ENCODE results near the gene LIN9. TPM values are rescaled to one million over a fixed set of nuclear protein-coding genes. Genes with fewer than 3 reads are reported as not detected.

Gene LIN9, protein sequence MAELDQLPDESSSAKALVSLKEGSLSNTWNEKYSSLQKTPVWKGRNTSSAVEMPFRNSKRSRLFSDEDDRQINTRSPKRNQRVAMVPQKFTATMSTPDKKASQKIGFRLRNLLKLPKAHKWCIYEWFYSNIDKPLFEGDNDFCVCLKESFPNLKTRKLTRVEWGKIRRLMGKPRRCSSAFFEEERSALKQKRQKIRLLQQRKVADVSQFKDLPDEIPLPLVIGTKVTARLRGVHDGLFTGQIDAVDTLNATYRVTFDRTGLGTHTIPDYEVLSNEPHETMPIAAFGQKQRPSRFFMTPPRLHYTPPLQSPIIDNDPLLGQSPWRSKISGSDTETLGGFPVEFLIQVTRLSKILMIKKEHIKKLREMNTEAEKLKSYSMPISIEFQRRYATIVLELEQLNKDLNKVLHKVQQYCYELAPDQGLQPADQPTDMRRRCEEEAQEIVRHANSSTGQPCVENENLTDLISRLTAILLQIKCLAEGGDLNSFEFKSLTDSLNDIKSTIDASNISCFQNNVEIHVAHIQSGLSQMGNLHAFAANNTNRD
- 1 to 10 TPM in 2 of 4 donors, under 1 TPM in 1, not detected in 1; 1.00 to 3.2 (median 2.3) TPM for total RNA-seq

DNA sequence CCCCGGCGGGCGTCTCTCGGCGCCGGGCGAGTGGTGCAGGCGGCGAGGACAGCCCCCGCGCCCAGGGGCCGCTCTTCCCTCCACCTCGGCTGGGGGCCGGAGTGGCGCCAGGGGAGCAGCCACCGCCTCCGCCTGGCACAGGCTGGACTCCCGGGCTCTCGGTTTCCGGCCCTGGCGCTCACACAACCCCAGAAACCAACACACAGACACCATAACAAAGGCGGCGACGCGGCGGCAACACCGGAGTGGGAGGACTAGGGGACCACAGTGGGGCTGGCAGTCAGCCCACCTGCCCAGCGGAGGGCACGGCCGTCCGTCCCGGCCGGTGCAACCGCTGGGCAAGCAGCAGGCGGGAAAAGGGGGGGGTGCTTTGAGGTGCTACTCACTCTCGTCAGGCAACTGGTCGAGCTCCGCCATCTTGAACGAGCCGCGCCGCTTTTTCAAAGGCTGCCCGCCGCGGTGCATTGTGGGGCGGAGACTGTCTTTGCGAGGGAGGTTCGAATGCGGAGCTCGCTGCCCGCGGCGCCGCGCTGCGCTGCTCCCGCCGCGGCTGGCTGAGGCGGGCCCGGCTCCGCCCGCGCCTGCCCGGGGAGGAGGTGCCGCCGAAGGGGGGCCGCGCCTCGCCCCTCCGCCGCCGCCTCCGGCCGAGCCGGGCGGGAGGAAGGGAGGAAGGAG, at the start of gene LIN9:
TSS of gene LIN9 (minus strand) at position 442 of the 675 bp plus-strand sequence. CDS start at position 417, 25 bp downstream.
- H3K4me1 ChIP-seq, result peaks cover 0 to 33% (median 17%) of the 10 kb centered on the region in 4 donors
- H3K4me3 ChIP-seq, result peak within 1 kb of the TSS; percentile 94 to 99 (median 97)
- H3K9me3 ChIP-seq, result no peaks in the 10 kb centered on the region
- peak; percentile 94 for DNase-seq
- H3K27me3 ChIP-seq, result no peaks in the 10 kb centered on the region
- no peaks in the 10 kb centered on the region for H3K36me3 ChIP-seq
- peak within 1 kb of the TSS; percentile 78 to 91 (median 86) for H3K27ac ChIP-seq
- 0% methylated on average over 22 of the region's 77 CpGs; no CpG with 5 or more reads in 1 of the 2 donors for WGBS, 2 donors (ENCODE audit: low coverage in 1 of 2)
- intact Hi-C loops (cut with DNase I; ENCODE audit: low total_unique reads), result no loop called here
- TF ChIP-seq POLR2A (IDR thresholded peaks at IDR 0.05) (peak; percentile 27), POLR2AphosphoS5 (IDR thresholded peaks at IDR 0.05) (peak in 1 of 3 donors; percentile 42), CTCF (IDR thresholded peaks at IDR 0.05) (peak in 1 of 5 experiments; percentile 4), EP300 (IDR thresholded peaks at IDR 0.05; ENCODE audit: low read depth) (no peak)
- in situ Hi-C loops (cut with MboI; ENCODE audit: low pct_ligation_motif_present in 1 of 4, low pct_unique_long_range_greater_than_20kb in 1 of 4, low sequenced_read_pairs in 3 of 4), result no loop called here

DNA sequence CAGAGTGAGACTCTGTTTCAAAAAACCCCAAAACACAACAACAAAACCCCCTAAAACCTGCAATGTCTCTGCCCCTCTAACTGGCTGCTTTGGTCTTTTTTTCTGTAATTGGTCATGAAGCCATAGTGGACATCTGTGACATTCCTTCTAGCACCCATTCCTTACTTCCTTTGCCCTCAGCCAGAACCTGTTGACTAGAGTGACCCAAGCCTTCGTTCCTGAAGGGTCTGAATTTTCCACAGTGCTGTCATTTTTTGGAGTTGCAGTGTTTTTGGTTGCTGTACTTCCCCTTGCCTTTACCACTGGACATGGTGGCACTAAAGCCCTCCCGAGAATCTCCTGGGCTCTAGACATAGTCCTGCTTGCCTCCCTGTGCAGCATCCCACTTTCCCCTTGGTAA, 48.5 kb upstream of the LIN9 start:
- in situ Hi-C loops (cut with MboI; ENCODE audit: low pct_ligation_motif_present in 1 of 4, low pct_unique_long_range_greater_than_20kb in 1 of 4, low sequenced_read_pairs in 3 of 4) (no loop called here), intact Hi-C loops (cut with DNase I; ENCODE audit: low total_unique reads) (no loop called here)
- no peak overlapping the region for H3K27ac ChIP-seq
- H3K4me3 ChIP-seq, result no peak overlapping the region
- peaks cover 0 to 25% (median 7%) of the 10 kb centered on the region in 4 donors for H3K36me3 ChIP-seq
- no peaks in the 10 kb centered on the region for H3K4me1 ChIP-seq
- H3K9me3 ChIP-seq, result no peaks in the 10 kb centered on the region
- no peak for TF ChIP-seq EP300 (IDR thresholded peaks at IDR 0.05; ENCODE audit: low read depth)
- no peak for TF ChIP-seq CTCF (IDR thresholded peaks at IDR 0.05)
- no peak for TF ChIP-seq POLR2A (IDR thresholded peaks at IDR 0.05)
- TF ChIP-seq POLR2AphosphoS5 (IDR thresholded peaks at IDR 0.05), result no peak
- no peak for DNase-seq
- H3K27me3 ChIP-seq, result no peaks in the 10 kb centered on the region
- 94 to 100% methylated on average over 2 of the region's 2 CpGs for WGBS, 2 donors (ENCODE audit: low coverage in 1 of 2)

GRCh38 chr1:226355669-226356551, 46.9 kb upstream of the LIN9 start:
- peak; percentile 42 for DNase-seq
- Histone ChIP-seq H3K27me3 (no peaks in the 10 kb centered on the region), H3K27ac (peak overlapping the region in 2 of 4 donors; percentile 10 to 52), H3K36me3 (peaks cover 0 to 13% (median 2%) of the 10 kb centered on the region in 4 donors), H3K9me3 (no peaks in the 10 kb centered on the region), H3K4me1 (no peaks in the 10 kb centered on the region), H3K4me3 (no peak overlapping the region)
- in situ Hi-C loops (cut with MboI; ENCODE audit: low pct_ligation_motif_present in 1 of 4, low pct_unique_long_range_greater_than_20kb in 1 of 4, low sequenced_read_pairs in 3 of 4) (no loop called here), intact Hi-C loops (cut with DNase I; ENCODE audit: low total_unique reads) (no loop called here)
- 77 to 80% methylated on average over 1 to 6 of the region's 6 CpGs for WGBS, 2 donors (ENCODE audit: low coverage in 1 of 2)
- TF ChIP-seq POLR2A (IDR thresholded peaks at IDR 0.05) (no peak), CTCF (IDR thresholded peaks at IDR 0.05) (no peak), EP300 (IDR thresholded peaks at IDR 0.05; ENCODE audit: low read depth) (no peak), POLR2AphosphoS5 (IDR thresholded peaks at IDR 0.05) (no peak)
